Thymus (tissue), 11 donors: ENCODE data around the gene ZFR2. TPM values are rescaled to one million over a fixed set of nuclear protein-coding genes. Genes with fewer than 3 reads are reported as not detected.
"Not testable (repeated sequence)": the region's sequence is repeated elsewhere in the genome, so short reads cannot be mapped to it uniquely, and the experiment has no call there.

ENCODE experiments used
- DNase-seq, 9 donors: peaks; one replicate each; pipeline ENCODE4 v3.0.0-alpha.2; 2013; ENCODE audit warnings: low spot score in 9 of 9, low read depth in 6 of 9, missing footprints in 1 of 9
- H3K27ac ChIP-seq, 2 donors: one replicate each; pipeline ENCODE4 v1.5.1; 2013; ENCODE audit warnings: control low read depth in 1 of 2, low read depth in 1 of 2, low read length in 1 of 2, mild to moderate bottlenecking in 1 of 2, moderate library complexity in 1 of 2
- H3K27me3 ChIP-seq, 2 donors: one replicate each; pipeline ENCODE4 v1.5.1; 2013; ENCODE audit warnings: low read length in 1 of 2; ENCODE audit not compliant: control insufficient read depth in 2 of 2, insufficient read depth in 1 of 2
- H3K36me3 ChIP-seq, 2 donors: one replicate each; pipeline ENCODE4 v1.5.1; 2013; ENCODE audit warnings: low read length in 1 of 2, mild to moderate bottlenecking in 1 of 2, moderate library complexity in 1 of 2; ENCODE audit not compliant: control insufficient read depth in 2 of 2, insufficient read depth in 2 of 2
- H3K4me1 ChIP-seq, 2 donors: one replicate each; pipeline ENCODE4 v1.5.1; 2013; ENCODE audit warnings: low read length in 2 of 2; ENCODE audit not compliant: control insufficient read depth in 2 of 2, insufficient read depth in 2 of 2
- H3K4me3 ChIP-seq, 2 donors: one replicate each; pipeline ENCODE4 v1.5.1; 2013; ENCODE audit warnings: low read length in 2 of 2, control low read depth in 1 of 2, mild to moderate bottlenecking in 1 of 2
- H3K9me3 ChIP-seq, 2 donors: one replicate each; pipeline ENCODE4 v1.5.1; 2013; ENCODE audit warnings: low read length in 1 of 2, mild to moderate bottlenecking in 1 of 2; ENCODE audit not compliant: control insufficient read depth in 2 of 2, insufficient read depth in 1 of 2
- WGBS: extraction: QIAGEN DNeasy Blood & Tissue Kit; methylation state at CpG from one replicate; pipeline ENCODE4 v1.1.7; 2013; 5-methylcytosine and 5-hydroxymethylcytosine counted together
- polyA plus RNA-seq: library from polyadenylated mRNA; stranded (reverse); fragments of 200-250 nt; gene quantifications from one replicate; pipeline ENCODE4 v1.2.3, GENCODE V29; 2013
- total RNA-seq: library from RNA; stranded (reverse); fragments of 120-200 nt; gene quantifications from one replicate; pipeline ENCODE4 v1.2.4, GENCODE V29; 2013
- donor health status: healthy.

The ZFR2 gene
- total and polyA plus RNA-seq, 2 donors = 0.32 to 0.33 TPM

GRCh38 chr19:3816148-3816547 is 52.7 kb downstream of the ZFR2 start:
- DNase-seq, H3K4me3 ChIP-seq, H3K27ac ChIP-seq, H3K27me3 ChIP-seq, H3K9me3 ChIP-seq, H3K36me3 ChIP-seq: not testable (repeated sequence)
- H3K4me1 ChIP-seq = peaks cover 13 to 44% of the 10 kb centered on the region in 2 donors
- 97% methylated on average over 9 of the region's 9 CpGs for whole genome bisulfite sequencing

- WGBS = 95% methylated on average over 4 of the region's 4 CpGs
- H3K4me3 ChIP-seq = no peak overlapping the region
- no peak for DNase-seq
- no peak overlapping the region for H3K27ac ChIP-seq
- H3K9me3 ChIP-seq = no peaks in the 10 kb centered on the region
- no peaks in the 10 kb centered on the region for H3K36me3 ChIP-seq
- no peaks in the 10 kb centered on the region for H3K27me3 ChIP-seq
- H3K4me1 ChIP-seq = peaks cover 13 to 46% of the 10 kb centered on the region in 2 donors
Measured at GRCh38 chr19:3814648-3815047, 54.2 kb downstream of the ZFR2 start.

- Histone ChIP-seq H3K4me1 (peaks cover 13 to 43% of the 10 kb centered on the region in 2 donors), H3K9me3 (no peaks in the 10 kb centered on the region), H3K27ac (peak overlapping the region in 1 of 2 donors; percentile 46), H3K36me3 (no peaks in the 10 kb centered on the region), H3K4me3 (no peak overlapping the region), H3K27me3 (no peaks in the 10 kb centered on the region)
- DNase-seq = no peak
- WGBS = 93% methylated on average over 22 of the region's 22 CpGs
Measured at GRCh38 chr19:3813473-3814392, 55.1 kb downstream of the ZFR2 start.

GRCh38 chr19:3810708-3811355 is 58.0 kb downstream of the ZFR2 start:
- no peaks in the 10 kb centered on the region for H3K9me3 ChIP-seq
- no peak overlapping the region for H3K27ac ChIP-seq
- H3K4me1 ChIP-seq = peaks cover 13 to 33% of the 10 kb centered on the region in 2 donors
- H3K36me3 ChIP-seq = no peaks in the 10 kb centered on the region
- no peak overlapping the region for H3K4me3 ChIP-seq
- H3K27me3 ChIP-seq = no peaks in the 10 kb centered on the region
- DNase-seq = no peak
- WGBS = 89% methylated on average over 38 of the region's 38 CpGs

- Histone ChIP-seq H3K4me1 (peaks cover 13 to 33% of the 10 kb centered on the region in 2 donors), H3K27ac (peak overlapping the region in 1 of 2 donors; percentile 42), H3K36me3 (no peaks in the 10 kb centered on the region), H3K4me3 (no peak overlapping the region), H3K9me3 (no peaks in the 10 kb centered on the region), H3K27me3 (no peaks in the 10 kb centered on the region)
- no peak for DNase-seq
- 84% methylated on average over 26 of the region's 26 CpGs for WGBS
Measured at GRCh38 chr19:3809881-3810707, 58.7 kb downstream of the ZFR2 start.

- no peak for DNase-seq
- no peak overlapping the region for H3K27ac ChIP-seq
- peaks cover 0 to 2% of the 10 kb centered on the region in 2 donors for H3K27me3 ChIP-seq
- H3K36me3 ChIP-seq = no peaks in the 10 kb centered on the region
- H3K4me1 ChIP-seq = peaks cover 12 to 20% of the 10 kb centered on the region in 2 donors
- no peak overlapping the region for H3K4me3 ChIP-seq
- no peaks in the 10 kb centered on the region for H3K9me3 ChIP-seq
- WGBS = 97% methylated on average over 33 of the region's 33 CpGs
Measured at GRCh38 chr19:3808420-3809143, 60.3 kb downstream of the ZFR2 start.

- 98% methylated on average over 35 of the region's 35 CpGs for WGBS
- no peak for DNase-seq
- Histone ChIP-seq H3K27ac (no peak overlapping the region), H3K27me3 (peaks cover 0 to 9% of the 10 kb centered on the region in 2 donors), H3K9me3 (no peaks in the 10 kb centered on the region), H3K4me3 (no peak overlapping the region), H3K36me3 (no peaks in the 10 kb centered on the region), H3K4me1 (peaks cover 6 to 12% of the 10 kb centered on the region in 2 donors)
Measured at GRCh38 chr19:3807574-3808354, 61.1 kb downstream of the ZFR2 start.

GRCh38 chr19:3807131-3807480 is 61.7 kb downstream of the ZFR2 start:
- no peak overlapping the region for H3K27ac ChIP-seq
- H3K9me3 ChIP-seq = no peaks in the 10 kb centered on the region
- peaks cover 3 to 5% of the 10 kb centered on the region in 2 donors for H3K4me1 ChIP-seq
- 95% methylated on average over 19 of the region's 19 CpGs for WGBS
- no peak for DNase-seq
- H3K27me3 ChIP-seq = peaks cover 0 to 15% of the 10 kb centered on the region in 2 donors
- H3K4me3 ChIP-seq = no peak overlapping the region
- H3K36me3 ChIP-seq = no peaks in the 10 kb centered on the region
